WTC11 (cell line): ENCODE results near the gene SAMD4A.

ENCODE experiments used
- CTCF ChIP-seq: fragments of 200-600 bp; IDR thresholded peaks from 2 replicates; pipeline ENCODE4 v1.8.0; 2022; ENCODE audit warnings: antibody characterized with exemption
- FOXP4 ChIP-seq: sonication (generic); formaldehyde crosslinking; IDR thresholded peaks from 2 replicates; pipeline ENCODE4 v1.8.0; 2022; ENCODE audit warnings: mild to moderate bottlenecking, missing genetic modification reagents
- JUN ChIP-seq: sonication (generic); formaldehyde crosslinking; IDR thresholded peaks from 2 replicates; pipeline ENCODE4 v1.8.0; 2023; ENCODE audit warnings: mild to moderate bottlenecking, missing genetic modification reagents

GRCh38 chr14:54702492-54702891 lies 135.6 kb downstream of the SAMD4A start:
- TF ChIP-seq JUN (no peak), FOXP4 (CRISPR knock-in tag) (no peak), CTCF (no peak)
